Heart left ventricle (tissue), 16 donors: ENCODE results near the gene ITSN1. TPM values are rescaled to one million over a fixed set of nuclear protein-coding genes. Genes with fewer than 3 reads are reported as not detected.

Source experiments
- ATAC-seq, 4 donors: fragments of 200-7000 bp; cut with Tn5 transposase; one replicate each; pipeline ENCODE4 v1.9.1; 2020 to 2022; ENCODE audit warnings: moderate library complexity in 4 of 4, mild to moderate bottlenecking in 3 of 4, moderate number of reproducible peaks in 1 of 4
- DNase-seq, 5 donors: peaks; one replicate each; pipeline ENCODE4 v3.0.0-alpha.2; 2020
- H3K27ac ChIP-seq, 12 donors: fragments of 200-600 bp; sonication (generic) in 4 of 12; one replicate each; pipeline versions ENCODE4 v1.5.0 to v1.8.0; 2016 to 2022; ENCODE audit warnings: mild to moderate bottlenecking in 2 of 12
- H3K27me3 ChIP-seq, 9 donors: fragments of 200-600 bp; sonication (generic) in 2 of 9; one replicate each; pipeline versions ENCODE4 v1.5.1 to v1.8.0; 2016 to 2022; ENCODE audit warnings: mild to moderate bottlenecking in 3 of 9
- H3K36me3 ChIP-seq, 9 donors: fragments of 200-600 bp; sonication (generic) in 2 of 9; one replicate each; pipeline versions ENCODE4 v1.5.0 to v1.8.0; 2018 to 2022; ENCODE audit warnings: mild to moderate bottlenecking in 2 of 9
- H3K4me1 ChIP-seq, 12 donors: fragments of 200-600 bp; sonication (generic) in 4 of 12; one replicate each; pipeline versions ENCODE4 v1.5.0 to v1.8.0; 2016 to 2022; ENCODE audit warnings: mild to moderate bottlenecking in 3 of 12
- H3K4me3 ChIP-seq, 12 donors: fragments of 200-600 bp; sonication (generic) in 4 of 12; one replicate each; pipeline versions ENCODE4 v1.5.0 to v1.8.0; 2017 to 2022; ENCODE audit warnings: mild to moderate bottlenecking in 9 of 12, moderate library complexity in 4 of 12
- H3K9me3 ChIP-seq, 12 donors: fragments of 200-600 bp; sonication (generic) in 4 of 12; one replicate each; pipeline versions ENCODE4 v1.5.0 to v1.8.0; 2016 to 2022; ENCODE audit warnings: mild to moderate bottlenecking in 1 of 12
- CTCF ChIP-seq, 12 donors: fragments of 200-600 bp; sonication (generic) in 4 of 12; IDR thresholded peaks; one replicate each; pipeline versions ENCODE4 v1.5.0 to v1.8.0; 2018 to 2022; ENCODE audit warnings: antibody characterized with exemption in 12 of 12, mild to moderate bottlenecking in 5 of 12
- POLR2A ChIP-seq, 2 donors: fragments of 450-650 bp; IDR thresholded peaks; one replicate each; pipeline ENCODE4 v1.6.1; 2017; ENCODE audit warnings: antibody characterized with exemption in 2 of 2, mild to moderate bottlenecking in 2 of 2, moderate library complexity in 2 of 2
- WGBS, 4 donors: extraction: QIAGEN DNeasy Blood & Tissue Kit in 2 of 4; methylation state at CpG; one replicate each; pipeline versions ENCODE4 v1.1.5 to v1.1.7; 2013 to 2018; 5-methylcytosine and 5-hydroxymethylcytosine counted together
- intact Hi-C, 10 donors: fragments of 100-400 bp; cut with DNase I; formaldehyde crosslinking; loops; one replicate each; pipeline versions ENCODE4 v1.11.1 to v1.14.2; 2022
- polyA plus RNA-seq, 2 donors: library from polyadenylated mRNA; stranded (reverse); fragments of 200-250 nt; gene quantifications; one replicate each; pipeline ENCODE4 v1.2.3, GENCODE V29; 2013
- total RNA-seq, 9 donors: library from RNA; depleted of rRNA in 2 of 9; stranded (reverse); fragments of >200 nt in 2 of 9; fragmentation: NEBNext Ultra II Directional in 3 of 9; extraction: Animal tissue kit (Norgen Biotek cat#: 25700) in 3 of 9; gene quantifications; one replicate each; pipeline versions ENCODE4 v1.1.0 to v1.2.4, GENCODE V29; 2016 to 2023
- donor health status: ischemic (EF 13 %, LVEDD 7.1; RV severe dilation, severe dysfunction).
- donor health status: healthy with polysubstance abuse.
- donor health status: DM: no; HTN: yes; CAD: no.
- donor health status: DM: no; HTN: no; CAD: no.
- donor health status: ischemic (EF 25% LVEDD 6.9; RV normal size, moderate dysfunction).
- donor health status: ischemic (EF 25% LVEDD 5.7; RV mildly dilated, moderate dysfunction).
- donor health status: healthy.
- donor health status: DM: yes; HTN: yes; CAD: no.
- donor health status: ischemic (EF 35%, LVEDD 5.7; RV mildly dilated, moderate dysfunction).
- donor health status: nonischemic (EF 11% LVEDD 7.7; RV severe dilation, severe dysfunction).
- donor health status: DM: yes; HTN: yes; CAD: no.
- donor health status: PGD.
- donor health status: ischemic (EF 29% LVEDD 5.4; RV normal size, mild dysfunction).
- donor health status: nonischemic (EF 23%, LVEDD 6.1; RV moderate dilation, normal function).

Gene ITSN1
- total and polyA plus RNA-seq, 11 donors, result 17.2 to 51.5 (median 34.0) TPM

GRCh38 chr21:33684923-33685560, 42.7 kb downstream of the ITSN1 start:
- no peak overlapping the region for H3K4me3 ChIP-seq
- 28 to 35% (median 31%) methylated on average over 5 of the region's 5 CpGs for WGBS, 4 donors
- ATAC-seq, result no peak

GRCh38 chr21:33685613-33686197, 43.4 kb downstream of the ITSN1 start:
- Histone ChIP-seq H3K9me3 (no peaks in the 10 kb centered on the region), H3K4me3 (no peak overlapping the region), H3K27me3 (no peaks in the 10 kb centered on the region), H3K27ac (peak overlapping the region in 5 of 12 donors; percentile 6 to 25 (median 19)), H3K4me1 (peaks cover 0 to 66% (median 45%) of the 10 kb centered on the region in 12 donors), H3K36me3 (no peaks in the 10 kb centered on the region)
- intact Hi-C loops, result loop anchor here in 1 of 10 donors (5.0 kb wide), 1 partner anchor 43 kb away; the partner anchor contains the start of genes CRYZL1 and ITSN1
- no peak for TF ChIP-seq POLR2A (IDR thresholded peaks at IDR 0.05)
- TF ChIP-seq CTCF (IDR thresholded peaks at IDR 0.05), result no peak
- no peak for DNase-seq
- ATAC-seq, result peak in 1 of 4 donors; percentile 42

More at GRCh38 chr21:33684923-33685560, 42.7 kb downstream of the ITSN1 start:
- Histone ChIP-seq H3K4me1 (peaks cover 0 to 66% (median 45%) of the 10 kb centered on the region in 12 donors), H3K9me3 (no peaks in the 10 kb centered on the region), H3K36me3 (no peaks in the 10 kb centered on the region), H3K27ac (peak overlapping the region in 7 of 12 donors; percentile 6 to 25 (median 19)), H3K27me3 (no peaks in the 10 kb centered on the region)
- TF ChIP-seq POLR2A (IDR thresholded peaks at IDR 0.05) (no peak), CTCF (IDR thresholded peaks at IDR 0.05) (no peak)
- no peak for DNase-seq
- intact Hi-C loops, result loop anchor here in 1 of 10 donors (5.0 kb wide), 1 partner anchor 43 kb away; the partner anchor contains the start of genes CRYZL1 and ITSN1

- Histone ChIP-seq H3K9me3 (no peaks in the 10 kb centered on the region), H3K4me3 (no peak overlapping the region), H3K27ac (peak overlapping the region in 1 of 12 donors; percentile 19), H3K36me3 (no peaks in the 10 kb centered on the region), H3K27me3 (no peaks in the 10 kb centered on the region), H3K4me1 (peaks cover 0 to 69% (median 48%) of the 10 kb centered on the region in 12 donors)
- WGBS, 4 donors, result 54 to 66% (median 62%) methylated on average over 3 of the region's 3 CpGs
- TF ChIP-seq POLR2A (IDR thresholded peaks at IDR 0.05) (no peak), CTCF (IDR thresholded peaks at IDR 0.05) (no peak)
- DNase-seq (no peak), ATAC-seq (no peak)
- intact Hi-C loops, result loop anchor here in 1 of 10 donors (5.0 kb wide), 1 partner anchor 44 kb away; the partner anchor contains the start of genes CRYZL1 and ITSN1
Measured at GRCh38 chr21:33686386-33686785, 44.1 kb downstream of the ITSN1 start.

GRCh38 chr21:33687634-33688033, 45.3 kb downstream of the ITSN1 start:
- H3K36me3 ChIP-seq, result no peaks in the 10 kb centered on the region
- no peak overlapping the region for H3K27ac ChIP-seq
- no peak for DNase-seq
- H3K9me3 ChIP-seq, result no peaks in the 10 kb centered on the region
- no peak for TF ChIP-seq POLR2A (IDR thresholded peaks at IDR 0.05)
- no peak for TF ChIP-seq CTCF (IDR thresholded peaks at IDR 0.05)
- H3K4me1 ChIP-seq, result peaks cover 0 to 79% (median 49%) of the 10 kb centered on the region in 12 donors
- H3K27me3 ChIP-seq, result no peaks in the 10 kb centered on the region
- 58 to 71% (median 63%) methylated on average over 3 of the region's 3 CpGs for WGBS, 4 donors
- intact Hi-C loops, result loop anchor here in 1 of 10 donors (5.0 kb wide), 1 partner anchor 45 kb away; the partner anchor contains the start of genes CRYZL1 and ITSN1
- no peak overlapping the region for H3K4me3 ChIP-seq
- no peak for ATAC-seq
